A549 (cell line): Measurements from ENCODE around the gene RNPS1. TPM values are rescaled to one million over a fixed set of nuclear protein-coding genes. Genes with fewer than 3 reads are reported as not detected.
"Not testable (repeated sequence)": the region's sequence is repeated elsewhere in the genome, so short reads cannot be mapped to it uniquely, and the experiment has no call there.

Experiments used
- ATAC-seq, 2 experiments: fragments of 200-7000 bp in 1 of 2; fragments of >200 bp in 1 of 2; cut with Nextera tagmentation in 1 of 2; cut with Tn5 transposase in 1 of 2; 3 replicates each; pipeline versions ENCODE4 v1.8.0 to v1.9.1; 2018 to 2020; ENCODE audit warnings: mild to moderate bottlenecking in 1 of 2, moderate library complexity in 1 of 2
- CTCF ChIA-PET: fragments of 300-600 bp; sonication (Branson Sonifier 250); formaldehyde crosslinking; extraction: SDS; loops from one replicate; lab custom pipeline; 2021; ENCODE audit warnings: antibody characterized with exemption, inconsistent platforms; lab: Yijun Ruan, JAX
- POLR2A ChIA-PET: fragments of 350-600 bp; formaldehyde crosslinking; extraction: SDS; loops from one replicate; lab custom pipeline; 2021; ENCODE audit warnings: antibody characterized with exemption, inconsistent platforms; lab: Yijun Ruan, JAX
- DNase-seq, 2 experiments: peaks; one replicate each; pipeline versions ENCODE4 v3.0.0 to v3.0.0-alpha.2; 2011 to 2016; ENCODE audit warnings: low read depth in 1 of 2, low spot score in 1 of 2
- FAIRE-seq: peaks from 2 replicates; lab custom pipeline; 2011; peaks lifted over from hg19 to GRCh38; lab: Jason Lieb, UNC
- H3K27ac ChIP-seq, 2 experiments: fragments of >200 bp; sonication (Bioruptor Twin); formaldehyde crosslinking; 3 replicates each; pipeline ENCODE4 v1.5.1; 2016 to 2017
- H3K4me1 ChIP-seq: fragments of >200 bp; sonication (Bioruptor Twin); formaldehyde crosslinking; 3 replicates; pipeline ENCODE4 v1.6.1; 2016
- H3K4me2 ChIP-seq: fragments of >200 bp; sonication (Bioruptor Twin); formaldehyde crosslinking; 3 replicates; pipeline ENCODE4 v1.6.1; 2016
- H3K4me3 ChIP-seq: fragments of >200 bp; sonication (Bioruptor Twin); formaldehyde crosslinking; 3 replicates; pipeline ENCODE4 v1.5.1; 2016
- H3K9me3 ChIP-seq: fragments of >200 bp; sonication (Bioruptor Twin); formaldehyde crosslinking; 3 replicates; pipeline ENCODE4 v1.6.1; 2016
- CEBPB ChIP-seq, 2 experiments: fragments of >200 bp in 1 of 2; sonication (Bioruptor Twin) in 1 of 2; formaldehyde crosslinking in 1 of 2; IDR thresholded peaks; 2 replicates each; pipeline ENCODE4 v1.6.1; 2012 to 2016
- CHD4 ChIP-seq: fragments of 200-600 bp; sonication (generic); IDR thresholded peaks from 2 replicates; pipeline ENCODE4 v1.6.1; 2016; ENCODE audit warnings: antibody characterized with exemption, mild to moderate bottlenecking, borderline replicate concordance
- EHF ChIP-seq: fragments of 250-450 bp; sonication (Bioruptor Pico); IDR thresholded peaks from 2 replicates; pipeline ENCODE4 v1.5.0; 2020; ENCODE audit warnings: mild to moderate bottlenecking
- ELK1 ChIP-seq: fragments of 150-350 bp; IDR thresholded peaks from 2 replicates; pipeline ENCODE4 v1.6.1; 2014; ENCODE audit warnings: low read depth, mild to moderate bottlenecking, low read length
- HDAC2 ChIP-seq: fragments of 200-600 bp; sonication (generic); IDR thresholded peaks from 2 replicates; pipeline ENCODE4 v1.6.1; 2016
- JUNB ChIP-seq: fragments of >200 bp; sonication (Bioruptor Twin); formaldehyde crosslinking; IDR thresholded peaks from 2 replicates; pipeline ENCODE4 v1.6.1; 2016
- MAFK ChIP-seq: fragments of 450-650 bp; IDR thresholded peaks from 2 replicates; pipeline ENCODE4 v1.6.1; 2014; ENCODE audit not compliant: partially characterized antibody
- MYC ChIP-seq: IDR thresholded peaks from 2 replicates; pipeline ENCODE4 v1.6.1; 2012; ENCODE audit warnings: mild to moderate bottlenecking, inconsistent platforms, low read length, improper control_type of control experiment, borderline replicate concordance
- NFE2L2 ChIP-seq: fragments of 150-350 bp; conservative IDR thresholded peaks from 2 replicates; pipeline ENCODE4 v1.6.1; 2014; ENCODE audit warnings: low read length
- PBX3 ChIP-seq: IDR thresholded peaks from 2 replicates; pipeline ENCODE4 v1.6.1; 2012
- PHF8 ChIP-seq: fragments of 200-600 bp; sonication (generic); IDR thresholded peaks from 2 replicates; pipeline ENCODE4 v1.6.1; 2016; ENCODE audit warnings: low read depth, mild to moderate bottlenecking, antibody characterized with exemption, moderate library complexity, borderline replicate concordance
- RARB ChIP-seq: fragments of 250-450 bp; sonication (Bioruptor Pico); IDR thresholded peaks from 2 replicates; pipeline ENCODE4 v1.8.0; 2021; ENCODE audit warnings: mild to moderate bottlenecking, moderate library complexity
- RFX5 ChIP-seq: fragments of 450-650 bp; IDR thresholded peaks from 2 replicates; pipeline ENCODE4 v1.7.1; 2014; ENCODE audit warnings: antibody characterized with exemption, mild to moderate bottlenecking, moderate library complexity
- SMC3 ChIP-seq: fragments of >200 bp; sonication (Bioruptor Twin); formaldehyde crosslinking; IDR thresholded peaks from 3 replicates; pipeline ENCODE4 v1.6.1; 2018; ENCODE audit warnings: inconsistent platforms
- TP53 ChIP-seq: fragments of 250-450 bp; sonication (Bioruptor Pico); IDR thresholded peaks from 2 replicates; pipeline ENCODE4 v1.5.0; 2021; ENCODE audit warnings: mild to moderate bottlenecking, moderate library complexity
- ZSCAN20 ChIP-seq: fragments of 250-450 bp; sonication (Bioruptor Pico); IDR thresholded peaks from 2 replicates; pipeline ENCODE4 v1.8.0; 2022; ENCODE audit warnings: mild to moderate bottlenecking, moderate library complexity
- WGBS: methylation state at CpG from one replicate; pipeline ENCODE4 v1.1.6; 2017; ENCODE audit errors: missing lambda C conversion rate; 5-methylcytosine and 5-hydroxymethylcytosine counted together
- polyA plus RNA-seq, 4 experiments: library from polyadenylated mRNA; depleted of rRNA in 3 of 4; stranded (reverse); fragments of >200 nt; fragmentation: RNase III in 1 of 4; extraction: RNeasy Plus Mini Kit Qiagen cat#74134 plus additional on column Dnase treatment in 1 of 4; gene quantifications; 2 replicates in 3 of 4; 3 replicates in 1 of 4; pipeline ENCODE4 v1.2.3, GENCODE V29; 2011 to 2017
- TF ChIP-seq, protein P1 (sequence below): fragments of >200 bp; sonication (Bioruptor Twin); formaldehyde crosslinking; IDR thresholded peaks from 3 replicates; pipeline ENCODE4 v1.5.1; 2016
- TF ChIP-seq, protein P2 (sequence below): fragments of 200-600 bp; sonication (generic); IDR thresholded peaks from 2 replicates; pipeline ENCODE4 v1.6.1; 2016; ENCODE audit warnings: antibody characterized with exemption, mild to moderate bottlenecking, moderate library complexity

Gene RNPS1
- polyA plus RNA-seq, 2 of the 4 experiments (the other 2 are of a cell fraction) = 183 to 200 TPM

- TF ChIP-seq, protein P1, sequence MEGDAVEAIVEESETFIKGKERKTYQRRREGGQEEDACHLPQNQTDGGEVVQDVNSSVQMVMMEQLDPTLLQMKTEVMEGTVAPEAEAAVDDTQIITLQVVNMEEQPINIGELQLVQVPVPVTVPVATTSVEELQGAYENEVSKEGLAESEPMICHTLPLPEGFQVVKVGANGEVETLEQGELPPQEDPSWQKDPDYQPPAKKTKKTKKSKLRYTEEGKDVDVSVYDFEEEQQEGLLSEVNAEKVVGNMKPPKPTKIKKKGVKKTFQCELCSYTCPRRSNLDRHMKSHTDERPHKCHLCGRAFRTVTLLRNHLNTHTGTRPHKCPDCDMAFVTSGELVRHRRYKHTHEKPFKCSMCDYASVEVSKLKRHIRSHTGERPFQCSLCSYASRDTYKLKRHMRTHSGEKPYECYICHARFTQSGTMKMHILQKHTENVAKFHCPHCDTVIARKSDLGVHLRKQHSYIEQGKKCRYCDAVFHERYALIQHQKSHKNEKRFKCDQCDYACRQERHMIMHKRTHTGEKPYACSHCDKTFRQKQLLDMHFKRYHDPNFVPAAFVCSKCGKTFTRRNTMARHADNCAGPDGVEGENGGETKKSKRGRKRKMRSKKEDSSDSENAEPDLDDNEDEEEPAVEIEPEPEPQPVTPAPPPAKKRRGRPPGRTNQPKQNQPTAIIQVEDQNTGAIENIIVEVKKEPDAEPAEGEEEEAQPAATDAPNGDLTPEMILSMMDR = no peak
- TF ChIP-seq ZSCAN20 (no peak), MAFK (no peak), PBX3 (no peak), HDAC2 (no peak), ELK1 (no peak), NFE2L2 (no peak), TP53 (CRISPR knock-in tag) (no peak), EHF (no peak)
- TF ChIP-seq, all 56 proteins: peak for 0
Observed at GRCh38 chr16:2260250-2260649, 7.7 kb downstream of the RNPS1 start (continued).

DNA sequence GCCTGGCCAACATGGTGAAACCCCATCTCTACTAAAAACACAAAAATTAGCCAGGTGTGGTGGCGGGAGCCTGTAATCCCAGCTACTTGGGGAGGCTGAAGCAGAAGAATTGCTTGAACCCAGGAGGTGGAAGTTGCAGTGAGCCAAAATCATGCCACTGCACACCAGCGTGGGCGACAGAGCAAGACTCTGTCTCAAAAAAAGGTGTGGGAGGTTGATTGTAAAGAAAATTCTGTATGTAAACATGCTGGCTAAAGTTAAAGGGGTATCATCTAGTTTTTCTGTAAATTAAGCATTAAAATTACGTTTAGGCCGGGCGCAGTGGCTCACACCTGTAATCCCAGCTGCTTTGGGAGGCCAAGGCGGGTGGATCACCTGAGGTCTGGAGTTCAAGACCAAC is 9.4 kb downstream of the RNPS1 start:
- H3K4me1 ChIP-seq, ATAC-seq, H3K27ac ChIP-seq, POLR2A ChIA-PET, H3K4me2 ChIP-seq, FAIRE-seq, DNase-seq, H3K9me3 ChIP-seq, H3K4me3 ChIP-seq: not testable (repeated sequence)
- 96% methylated on average over 7 of the region's 7 CpGs for WGBS
- CTCF ChIA-PET = interaction anchor here (0.9 to 1.5 kb wide), 4 partner anchors 12 to 46 kb away, joined by 3 read pairs; no protein-coding TSS in a partner anchor

GRCh38 chr16:2257726-2258125 is 10.2 kb downstream of the RNPS1 start:
- Histone ChIP-seq H3K9me3 (no peaks in the 10 kb centered on the region), H3K4me1 (peaks cover 3% of the 10 kb centered on the region), H3K27ac (no peak overlapping the region), H3K4me3 (no peak overlapping the region), H3K4me2 (no peak overlapping the region)
- ChIA-PET CTCF (interaction anchor here (0.9 to 1.5 kb wide), 6 partner anchors 13 to 156 kb away, joined by 3 to 7 read pairs (median 3); no protein-coding TSS in a partner anchor), POLR2A (no interaction called here)
- no peak for FAIRE-seq
- ATAC-seq = no peak
- DNase-seq = no peak
- TF ChIP-seq PHF8 (no peak), CHD4 (no peak), TP53 (CRISPR knock-in tag) (no peak), JUNB (no peak), SMC3 (no peak), NFE2L2 (no peak), CEBPB (IDR thresholded peaks at IDR 0.05) (no peak), MYC (no peak), RARB (CRISPR knock-in tag) (no peak), RFX5 (no peak)
- TF ChIP-seq, protein P2, sequence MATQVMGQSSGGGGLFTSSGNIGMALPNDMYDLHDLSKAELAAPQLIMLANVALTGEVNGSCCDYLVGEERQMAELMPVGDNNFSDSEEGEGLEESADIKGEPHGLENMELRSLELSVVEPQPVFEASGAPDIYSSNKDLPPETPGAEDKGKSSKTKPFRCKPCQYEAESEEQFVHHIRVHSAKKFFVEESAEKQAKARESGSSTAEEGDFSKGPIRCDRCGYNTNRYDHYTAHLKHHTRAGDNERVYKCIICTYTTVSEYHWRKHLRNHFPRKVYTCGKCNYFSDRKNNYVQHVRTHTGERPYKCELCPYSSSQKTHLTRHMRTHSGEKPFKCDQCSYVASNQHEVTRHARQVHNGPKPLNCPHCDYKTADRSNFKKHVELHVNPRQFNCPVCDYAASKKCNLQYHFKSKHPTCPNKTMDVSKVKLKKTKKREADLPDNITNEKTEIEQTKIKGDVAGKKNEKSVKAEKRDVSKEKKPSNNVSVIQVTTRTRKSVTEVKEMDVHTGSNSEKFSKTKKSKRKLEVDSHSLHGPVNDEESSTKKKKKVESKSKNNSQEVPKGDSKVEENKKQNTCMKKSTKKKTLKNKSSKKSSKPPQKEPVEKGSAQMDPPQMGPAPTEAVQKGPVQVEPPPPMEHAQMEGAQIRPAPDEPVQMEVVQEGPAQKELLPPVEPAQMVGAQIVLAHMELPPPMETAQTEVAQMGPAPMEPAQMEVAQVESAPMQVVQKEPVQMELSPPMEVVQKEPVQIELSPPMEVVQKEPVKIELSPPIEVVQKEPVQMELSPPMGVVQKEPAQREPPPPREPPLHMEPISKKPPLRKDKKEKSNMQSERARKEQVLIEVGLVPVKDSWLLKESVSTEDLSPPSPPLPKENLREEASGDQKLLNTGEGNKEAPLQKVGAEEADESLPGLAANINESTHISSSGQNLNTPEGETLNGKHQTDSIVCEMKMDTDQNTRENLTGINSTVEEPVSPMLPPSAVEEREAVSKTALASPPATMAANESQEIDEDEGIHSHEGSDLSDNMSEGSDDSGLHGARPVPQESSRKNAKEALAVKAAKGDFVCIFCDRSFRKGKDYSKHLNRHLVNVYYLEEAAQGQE = no peak
- 91% methylated on average over 6 of the region's 6 CpGs for WGBS
